GM23248 (cell line): ENCODE measurements around the gene LRCOL1. TPM values are rescaled to one million over a fixed set of nuclear protein-coding genes. Genes with fewer than 3 reads are reported as not detected.

Experiments
- DNase-seq: peaks from one replicate; pipeline ENCODE4 v3.0.0-alpha.2; 2015
- H2AFZ ChIP-seq: fragments of 200-600 bp; sonication (generic); 2 replicates; pipeline ENCODE4 v1.6.1; 2016; ENCODE audit warnings: antibody characterized with exemption
- H3F3A ChIP-seq: fragments of 200-600 bp; sonication (generic); 2 replicates; pipeline ENCODE4 v1.6.1; 2016; ENCODE audit warnings: mild to moderate bottlenecking, antibody characterized with exemption, mixed run types; ENCODE audit not compliant: insufficient read depth
- H3K27ac ChIP-seq: fragments of 200-600 bp; sonication (generic); 2 replicates; pipeline ENCODE4 v1.5.1; 2016; ENCODE audit warnings: mild to moderate bottlenecking
- H3K27me3 ChIP-seq: fragments of 200-600 bp; sonication (generic); replicated peaks from 2 replicates; pipeline ENCODE4 v1.6.1; 2016; ENCODE audit warnings: mild to moderate bottlenecking; ENCODE audit not compliant: insufficient read depth
- H3K36me3 ChIP-seq: fragments of 200-600 bp; sonication (generic); 2 replicates; pipeline ENCODE4 v1.6.1; 2016; ENCODE audit warnings: low read depth, mild to moderate bottlenecking
- H3K4me1 ChIP-seq: fragments of 200-600 bp; sonication (generic); 2 replicates; pipeline ENCODE4 v1.6.1; 2016; ENCODE audit warnings: mild to moderate bottlenecking; ENCODE audit not compliant: insufficient read depth
- H3K4me2 ChIP-seq: fragments of 200-600 bp; sonication (generic); one replicate; pipeline ENCODE4 v1.6.1; 2016; ENCODE audit warnings: mild to moderate bottlenecking; ENCODE audit not compliant: unreplicated experiment
- H3K4me3 ChIP-seq: fragments of 200-600 bp; sonication (generic); 2 replicates; pipeline ENCODE4 v1.5.1; 2016; ENCODE audit warnings: mild to moderate bottlenecking
- H3K79me2 ChIP-seq: fragments of 200-600 bp; sonication (generic); 2 replicates; pipeline ENCODE4 v1.6.1; 2016; ENCODE audit warnings: mild to moderate bottlenecking; ENCODE audit not compliant: insufficient read depth
- H3K9ac ChIP-seq: fragments of 200-600 bp; sonication (generic); 2 replicates; pipeline ENCODE4 v1.6.1; 2016; ENCODE audit warnings: mild to moderate bottlenecking
- H3K9me2 ChIP-seq: fragments of 200-600 bp; sonication (generic); 2 replicates; pipeline ENCODE4 v1.6.1; 2016; ENCODE audit warnings: mixed run types, mild to moderate bottlenecking, moderate library complexity; ENCODE audit not compliant: insufficient read depth
- H3K9me3 ChIP-seq: fragments of 200-600 bp; sonication (generic); one replicate; pipeline ENCODE4 v1.6.1; 2017; ENCODE audit warnings: low read depth
- H4K20me1 ChIP-seq: fragments of 200-600 bp; sonication (generic); 2 replicates; pipeline ENCODE4 v1.6.0; 2016; ENCODE audit not compliant: insufficient read depth
- EZH2 ChIP-seq: fragments of 200-600 bp; sonication (generic); IDR thresholded peaks from 2 replicates; pipeline ENCODE4 v1.6.1; 2018; ENCODE audit warnings: antibody characterized with exemption, mild to moderate bottlenecking; ENCODE audit not compliant: insufficient read depth, poor library complexity, severe bottlenecking
- EZH2phosphoT487 ChIP-seq: fragments of 200-600 bp; sonication (generic); IDR thresholded peaks from 2 replicates; pipeline ENCODE4 v1.6.1; 2018; ENCODE audit warnings: antibody characterized with exemption, moderate library complexity, mild to moderate bottlenecking, low read depth; ENCODE audit not compliant: insufficient read depth
- WGBS, 2 experiments: methylation state at CpG; one replicate each; pipeline ENCODE4 v1.1.6; 2015 to 2017; ENCODE audit warnings: low lambda C conversion rate in 2 of 2, low coverage in 1 of 2; ENCODE audit errors: missing lambda C conversion rate in 2 of 2; 5-methylcytosine and 5-hydroxymethylcytosine counted together
- in situ Hi-C: fragments of 300-500 bp; cut with MboI; formaldehyde crosslinking; loops from 2 replicates; pipeline ENCODE4 v1.15.0; 2020
- polyA plus RNA-seq: library from polyadenylated mRNA; unstranded; fragments of >200 nt; fragmentation: Nextera tagmentation; extraction: Ambion mirVana; gene quantifications from 2 replicates; pipeline ENCODE4 v1.2.1, GENCODE V29; 2016
- total RNA-seq: library from RNA; depleted of rRNA; stranded (reverse); fragments of >200 nt; shearing (Covaris generic); gene quantifications from 2 replicates; pipeline ENCODE4 v1.2.3, GENCODE V29; 2014

The LRCOL1 gene
- total and polyA plus RNA-seq, 2 experiments from 2014 or later: not detected

DNA sequence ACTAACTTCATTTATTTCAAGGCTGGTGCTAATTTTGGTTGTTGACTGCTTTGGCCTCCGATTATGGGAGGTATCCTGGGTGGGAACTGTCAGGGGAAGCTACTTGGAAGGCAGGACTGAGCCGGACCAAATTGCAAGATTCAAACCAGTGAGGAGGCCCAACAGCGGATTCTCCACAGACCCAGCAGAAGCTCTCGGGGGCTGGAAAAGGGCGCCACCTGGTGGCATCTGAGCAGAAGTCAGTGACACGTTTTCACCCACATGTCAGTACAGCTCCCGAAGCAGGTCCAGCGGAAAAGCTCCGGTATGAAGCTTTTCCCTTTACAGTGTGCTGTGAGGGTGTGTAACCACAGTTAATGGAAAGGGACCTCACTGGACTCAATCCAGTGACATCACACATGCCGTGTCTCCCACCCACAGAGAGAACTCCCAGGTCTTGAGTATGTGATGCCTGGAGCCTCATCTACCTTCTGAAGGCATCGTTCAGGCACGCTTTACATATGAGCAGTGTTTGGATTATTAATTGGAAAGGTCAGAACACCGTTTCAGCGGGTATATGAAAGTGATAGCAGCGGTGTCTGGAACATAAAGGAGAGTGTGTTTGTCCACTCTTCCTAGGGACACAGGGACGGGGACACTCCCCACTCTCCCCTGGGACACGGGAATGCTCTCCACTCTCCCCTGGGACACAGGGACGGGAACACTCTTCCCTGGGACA lies 4.6 kb upstream of the LRCOL1 start:
- Histone ChIP-seq H2AFZ (no peak overlapping the region), H3K9me2 (no peaks in the 10 kb centered on the region), H3K27ac (no peak overlapping the region), H3F3A (peaks cover 9% of the 10 kb centered on the region), H3K79me2 (no peaks in the 10 kb centered on the region), H3K4me1 (no peaks in the 10 kb centered on the region), H3K4me3 (no peak overlapping the region), H3K27me3 (peaks cover 42% of the 10 kb centered on the region), H3K9me3 (no peaks in the 10 kb centered on the region), H3K9ac (no peak overlapping the region), H3K4me2 (no peak overlapping the region), H4K20me1 (no peaks in the 10 kb centered on the region), H3K36me3 (no peaks in the 10 kb centered on the region)
- in situ Hi-C loops: loop anchor here (10.0 to 25.0 kb wide), 2 partner anchors 200 to 453 kb away; no protein-coding TSS in a partner anchor
- TF ChIP-seq EZH2 (no peak), EZH2phosphoT487 (no peak)
- DNase-seq: peak; percentile 86
- WGBS, 2 experiments: 22 to 25% methylated on average over 17 to 18 of the region's 18 CpGs

DNA sequence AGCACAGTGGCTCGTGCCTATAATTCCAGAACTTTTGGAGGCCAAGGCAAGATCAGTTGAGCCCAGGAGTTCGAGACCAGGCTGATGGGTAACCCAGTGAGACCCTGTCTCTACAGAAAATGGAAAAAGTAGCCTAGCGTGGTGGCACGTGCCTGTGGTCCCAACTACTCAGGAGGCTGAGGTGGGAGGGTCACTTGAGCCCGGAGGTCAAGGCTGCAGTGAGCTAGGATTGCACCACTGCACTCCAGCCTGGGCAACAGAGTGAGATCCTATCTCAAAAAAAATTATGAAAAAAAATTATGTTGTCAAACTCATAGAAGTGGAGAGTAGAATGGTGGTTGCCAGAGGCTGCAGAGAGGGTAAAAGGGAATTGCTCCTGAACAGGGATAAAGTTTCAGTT lies 3.6 kb upstream of the LRCOL1 start:
- Histone ChIP-seq H2AFZ (no peak overlapping the region), H3K4me1 (no peaks in the 10 kb centered on the region), H3K9me2 (no peaks in the 10 kb centered on the region), H3K27me3 (peaks cover 49% of the 10 kb centered on the region), H4K20me1 (no peaks in the 10 kb centered on the region), H3K4me3 (no peak overlapping the region), H3K9ac (no peak overlapping the region), H3K27ac (no peak overlapping the region), H3K79me2 (no peaks in the 10 kb centered on the region), H3K9me3 (no peaks in the 10 kb centered on the region), H3K4me2 (no peak overlapping the region), H3K36me3 (no peaks in the 10 kb centered on the region), H3F3A (peaks cover 9% of the 10 kb centered on the region)
- in situ Hi-C loops: loop anchor here (10.0 to 25.0 kb wide), 2 partner anchors 199 to 452 kb away; no protein-coding TSS in a partner anchor
- no peak for DNase-seq
- WGBS, 2 experiments: 40 to 48% methylated on average over 5 of the region's 5 CpGs
- TF ChIP-seq EZH2: no peak
- TF ChIP-seq EZH2phosphoT487: no peak

DNA sequence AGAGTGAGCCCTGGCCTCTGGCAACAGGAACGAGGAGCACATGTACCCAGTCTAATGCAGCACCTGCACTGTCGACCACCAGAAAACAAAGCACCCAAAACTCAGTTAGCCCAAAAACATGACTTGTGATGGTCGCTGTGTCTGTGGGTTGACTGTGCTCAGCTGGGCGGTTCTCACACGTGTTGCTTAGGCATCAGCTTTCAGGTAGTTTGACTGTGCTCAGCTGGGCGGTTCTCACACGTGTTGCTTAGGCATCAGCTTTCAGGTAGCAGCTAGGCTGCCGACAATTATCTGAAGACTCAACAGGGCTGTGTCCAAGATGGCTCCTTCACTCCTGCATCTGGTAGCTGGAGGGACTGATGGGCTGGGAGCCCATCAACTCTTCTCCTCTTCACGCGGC lies 1.2 kb upstream of the LRCOL1 start:
- H3K27me3 ChIP-seq: peaks cover 54% of the 10 kb centered on the region
- H3K9me2 ChIP-seq: no peaks in the 10 kb centered on the region
- H3K79me2 ChIP-seq: no peaks in the 10 kb centered on the region
- no peak overlapping the region for H3K27ac ChIP-seq
- TF ChIP-seq EZH2 (no peak), EZH2phosphoT487 (no peak)
- no peaks in the 10 kb centered on the region for H3K9me3 ChIP-seq
- in situ Hi-C loops: loop anchor here (10.0 to 25.0 kb wide), 2 partner anchors 197 to 449 kb away; no protein-coding TSS in a partner anchor
- H3K4me1 ChIP-seq: no peaks in the 10 kb centered on the region
- H3K4me3 ChIP-seq: no peak overlapping the region
- no peaks in the 10 kb centered on the region for H3K36me3 ChIP-seq
- no peak overlapping the region for H3K4me2 ChIP-seq
- WGBS, 2 experiments: 78 to 90% methylated on average over 10 of the region's 10 CpGs
- H3F3A ChIP-seq: no peaks in the 10 kb centered on the region
- H3K9ac ChIP-seq: no peak overlapping the region
- no peak overlapping the region for H2AFZ ChIP-seq
- no peak for DNase-seq
- H4K20me1 ChIP-seq: no peaks in the 10 kb centered on the region

DNA sequence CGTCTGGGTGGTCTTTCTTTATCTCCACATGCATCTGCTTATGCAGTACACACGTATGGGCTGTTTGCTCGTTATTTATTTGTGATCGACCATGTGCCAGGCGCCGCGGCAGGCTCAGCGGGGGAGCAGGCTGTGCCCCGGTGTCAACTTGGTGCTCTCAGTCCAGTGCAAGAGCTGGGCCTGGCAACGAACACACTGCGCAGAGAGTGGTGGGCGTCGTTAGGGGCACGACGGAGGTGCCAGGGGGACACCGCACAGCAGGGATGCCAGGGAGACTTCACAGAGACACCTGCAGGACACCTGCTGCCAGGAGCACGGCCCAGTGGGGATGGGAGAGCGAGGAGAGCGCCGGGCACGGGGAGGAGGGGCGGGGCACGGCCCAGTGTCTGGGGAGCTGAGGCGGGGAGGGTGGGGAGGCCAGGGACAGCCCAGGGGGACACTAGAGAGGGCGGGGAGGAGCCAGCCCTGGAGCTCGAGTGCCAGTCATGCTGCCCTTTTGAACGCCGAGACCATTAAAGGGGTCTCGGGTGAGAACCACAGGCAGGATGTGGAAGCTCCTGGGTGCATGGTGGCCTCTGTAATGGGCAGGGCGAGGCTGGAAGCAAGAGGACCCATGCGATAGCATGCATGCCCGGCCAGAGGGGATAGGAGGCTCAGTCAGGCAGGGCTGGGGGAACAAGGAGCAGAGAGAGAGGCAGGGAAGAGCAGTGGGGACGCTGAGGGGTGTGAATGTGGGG lies 652 bp upstream of the LRCOL1 start:
- Histone ChIP-seq H3K9me3 (no peaks in the 10 kb centered on the region), H4K20me1 (no peaks in the 10 kb centered on the region), H2AFZ (no peak overlapping the region), H3K9me2 (no peaks in the 10 kb centered on the region), H3K36me3 (no peaks in the 10 kb centered on the region), H3K4me1 (no peaks in the 10 kb centered on the region), H3F3A (no peaks in the 10 kb centered on the region), H3K27me3 (peaks cover 54% of the 10 kb centered on the region), H3K27ac (no peak overlapping the region), H3K9ac (no peak overlapping the region), H3K4me3 (no peak overlapping the region), H3K4me2 (no peak overlapping the region), H3K79me2 (no peaks in the 10 kb centered on the region)
- TF ChIP-seq EZH2: no peak
- TF ChIP-seq EZH2phosphoT487: no peak
- WGBS, 2 experiments: 67 to 70% methylated on average over 24 to 33 of the region's 33 CpGs
- no peak for DNase-seq
- in situ Hi-C loops: loop anchor here (10.0 to 25.0 kb wide), 2 partner anchors 196 to 449 kb away; no protein-coding TSS in a partner anchor
